ENCODE results near the gene ERICH4.

ERICH4 gene

GRCh38 chr19:41436674-41436951 is 6.3 kb upstream of the ERICH4 start:
- TF ChIP-seq CTCF (conservative IDR thresholded peaks at IDR 0.05; ENCODE audit: low read depth, low read length) = no peak
- H3K4me3 ChIP-seq (ENCODE audit: low read length) = no peak overlapping the region
- no peak for DNase-seq (ENCODE audit: low read depth)

- no peak for TF ChIP-seq CTCF (conservative IDR thresholded peaks at IDR 0.05; ENCODE audit: low read depth, low read length)
- H3K4me3 ChIP-seq (ENCODE audit: low read length) = no peak overlapping the region
- no peak for DNase-seq (ENCODE audit: low read depth)
Measured at GRCh38 chr19:41437944-41438574, 4.9 kb upstream of the ERICH4 start.

- TF ChIP-seq CTCF (conservative IDR thresholded peaks at IDR 0.05; ENCODE audit: low read depth, low read length) = peak; percentile 61
- peak; percentile 92 for DNase-seq (ENCODE audit: low read depth)
- H3K4me3 ChIP-seq (ENCODE audit: low read length) = peak within 1 kb of the TSS; percentile 99
Measured at GRCh38 chr19:41439441-41440222, 3.3 kb upstream of the ERICH4 start, which contains the start of gene DMAC2. DMAC2 (minus strand) TSS chr19:41439912; CDS start chr19:41439899, 13 bp downstream.

GRCh38 chr19:41441321-41441945 is 1.5 kb upstream of the ERICH4 start:
- DNase-seq (ENCODE audit: low read depth) = no peak
- TF ChIP-seq CTCF (conservative IDR thresholded peaks at IDR 0.05; ENCODE audit: low read depth, low read length) = no peak
- H3K4me3 ChIP-seq (ENCODE audit: low read length) = no peak overlapping the region

GRCh38 chr19:41443813-41444455 is 978 bp downstream of the ERICH4 start:
- no peak for DNase-seq (ENCODE audit: low read depth)
- TF ChIP-seq CTCF (conservative IDR thresholded peaks at IDR 0.05; ENCODE audit: low read depth, low read length) = no peak
- no peak overlapping the region for H3K4me3 ChIP-seq (ENCODE audit: low read length)

GRCh38 chr19:41445575-41445974 is 2.6 kb downstream of the ERICH4 start:
- TF ChIP-seq CTCF (conservative IDR thresholded peaks at IDR 0.05; ENCODE audit: low read depth, low read length) = no peak
- H3K4me3 ChIP-seq (ENCODE audit: low read length) = no peak overlapping the region
- DNase-seq (ENCODE audit: low read depth) = no peak

Data from retinal pigment epithelial cell (primary cell).